Esophagus squamous epithelium (tissue), 5 donors: ENCODE data around the gene ZFPM1. TPM values are rescaled to one million over a fixed set of nuclear protein-coding genes. Genes with fewer than 3 reads are reported as not detected.
"Not testable (repeated sequence)": the region's sequence is repeated elsewhere in the genome, so short reads cannot be mapped to it uniquely, and the experiment has no call there.

ENCODE experiments used
- DNase-seq: peaks from one replicate; lab custom pipeline; 2025; lab: John Stamatoyannopoulos, UW
- H3K27ac ChIP-seq, 4 donors: fragments of 200-600 bp; sonication (generic); one replicate each; pipeline ENCODE4 v1.5.1; 2016 to 2019; ENCODE audit warnings: mild to moderate bottlenecking in 1 of 4
- H3K27me3 ChIP-seq, 4 donors: fragments of 200-600 bp; sonication (generic); 1 replicate in 3 of 4; 2 replicates in 1 of 4; pipeline versions ENCODE4 v1.5.1 to v1.6.0; 2017 to 2021; ENCODE audit warnings: antibody characterized with exemption in 1 of 4
- H3K36me3 ChIP-seq, 3 donors: fragments of 200-600 bp; sonication (generic); one replicate each; pipeline ENCODE4 v1.5.1; 2016 to 2019
- H3K4me1 ChIP-seq, 3 donors: fragments of 200-600 bp; sonication (generic); one replicate each; pipeline ENCODE4 v1.5.1; 2017 to 2019
- H3K4me3 ChIP-seq, 4 donors: fragments of 200-600 bp; sonication (generic); 1 replicate in 3 of 4; 2 replicates in 1 of 4; pipeline ENCODE4 v1.5.1; 2016 to 2019; ENCODE audit warnings: mild to moderate bottlenecking in 2 of 4, moderate library complexity in 1 of 4
- H3K9me3 ChIP-seq, 3 donors: fragments of 200-600 bp; sonication (generic); one replicate each; pipeline ENCODE4 v1.5.1; 2016 to 2019
- CTCF ChIP-seq, 6 experiments: fragments of 450-650 bp in 4 of 6; fragments of 200-600 bp in 2 of 6; sonication (generic) in 2 of 6; IDR thresholded peaks; one replicate each; pipeline ENCODE4 v1.5.1; 2016 to 2019; ENCODE audit warnings: antibody characterized with exemption in 6 of 6, mild to moderate bottlenecking in 4 of 6, moderate library complexity in 4 of 6
- POLR2A ChIP-seq, 4 donors: fragments of 450-650 bp; IDR thresholded peaks; one replicate each; pipeline ENCODE4 v1.6.1; 2017; ENCODE audit warnings: antibody characterized with exemption in 4 of 4, mild to moderate bottlenecking in 4 of 4, moderate library complexity in 3 of 4
- WGBS, 2 donors: methylation state at CpG; one replicate each; pipeline ENCODE4 v1.1.5; 2018; 5-methylcytosine and 5-hydroxymethylcytosine counted together
- intact Hi-C: fragments of 100-400 bp; cut with DNase I; formaldehyde crosslinking; loops from one replicate; pipeline ENCODE4 v1.15.0; 2022
- total RNA-seq, 4 donors: library from RNA; depleted of rRNA; stranded (reverse); fragments of >200 nt; gene quantifications; one replicate each; pipeline ENCODE4 v1.1.0, GENCODE V29; 2016
- donor health status: DM: yes; HTN: yes; CAD: no.

Gene ZFPM1
- total RNA-seq, 4 donors from 2014 or later, result 0.67 to 1.7 (median 1.2) TPM

DNA sequence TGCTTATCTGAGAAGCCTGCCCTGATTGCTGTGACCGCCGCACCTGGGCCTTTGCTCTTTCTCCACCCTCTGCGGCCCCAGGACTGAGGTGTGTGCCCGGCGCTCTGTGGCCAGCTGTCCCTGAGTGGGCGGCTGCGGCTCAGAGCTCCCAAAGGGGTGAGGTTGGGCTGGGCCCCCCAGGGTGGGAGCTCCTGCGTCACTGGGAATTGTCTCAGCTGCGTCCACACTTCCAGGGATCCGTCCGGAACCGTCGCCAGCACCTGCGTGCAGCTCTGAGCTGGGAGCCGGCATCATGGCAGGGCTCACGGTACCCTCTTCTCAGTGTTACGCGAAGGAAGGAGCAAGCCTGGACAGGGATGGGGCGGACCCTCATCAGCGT is 46.0 kb upstream of the ZFPM1 start:
- intact Hi-C loops, result no loop called here
- Histone ChIP-seq H3K9me3 (no peaks in the 10 kb centered on the region), H3K36me3 (no peaks in the 10 kb centered on the region), H3K27me3 (peaks cover 0 to 49% (median 0%) of the 10 kb centered on the region in 4 donors), H3K27ac (no peak overlapping the region), H3K4me1 (peaks cover 0 to 16% (median 5%) of the 10 kb centered on the region in 3 donors), H3K4me3 (no peak overlapping the region)
- DNase-seq, result no peak
- WGBS, 2 donors, result 84% methylated on average over 6 to 10 of the region's 20 CpGs
- TF ChIP-seq POLR2A (IDR thresholded peaks at IDR 0.05), result no peak
- no peak for TF ChIP-seq CTCF (IDR thresholded peaks at IDR 0.05)

GRCh38 chr16:88407807-88408206 is 45.3 kb upstream of the ZFPM1 start:
- Histone ChIP-seq H3K36me3 (no peaks in the 10 kb centered on the region), H3K9me3 (no peaks in the 10 kb centered on the region), H3K27me3 (peaks cover 0 to 49% (median 0%) of the 10 kb centered on the region in 4 donors), H3K27ac (no peak overlapping the region), H3K4me3 (no peak overlapping the region), H3K4me1 (peaks cover 0 to 16% (median 5%) of the 10 kb centered on the region in 3 donors)
- no peak for TF ChIP-seq POLR2A (IDR thresholded peaks at IDR 0.05)
- TF ChIP-seq CTCF (IDR thresholded peaks at IDR 0.05), result no peak
- intact Hi-C loops, result no loop called here
- WGBS, 2 donors, result 55 to 73% methylated on average over 3 to 5 of the region's 5 CpGs
- no peak for DNase-seq

DNA sequence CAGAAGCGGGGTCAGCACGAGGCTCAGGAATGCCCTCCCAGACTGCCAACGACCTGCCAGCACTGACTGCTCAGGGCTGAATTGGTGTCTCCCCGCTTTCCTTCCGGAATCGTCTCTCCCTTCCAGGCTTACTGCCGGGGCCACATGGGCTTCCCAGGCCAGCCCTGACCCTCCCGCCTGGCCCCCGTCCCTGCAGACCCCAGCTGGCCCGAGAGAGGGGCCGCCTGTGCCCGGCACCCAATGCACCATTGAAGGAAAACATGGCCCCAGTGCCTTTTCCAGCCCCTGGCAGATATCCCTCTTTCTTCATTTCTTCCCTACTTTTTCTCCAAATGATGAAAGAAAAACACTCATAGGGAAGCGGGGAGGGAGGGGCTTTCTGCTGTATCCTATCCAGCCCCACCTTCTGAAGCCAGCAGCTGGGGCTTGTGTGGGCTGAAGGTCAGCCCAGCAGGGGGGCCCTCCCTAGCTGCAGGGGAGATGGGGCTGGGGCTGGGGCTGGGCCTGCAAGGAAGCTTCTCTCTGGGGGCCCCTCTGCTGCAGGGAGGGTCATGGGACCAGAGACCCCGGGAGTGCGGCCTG is 44.4 kb upstream of the ZFPM1 start:
- intact Hi-C loops, result no loop called here
- Histone ChIP-seq H3K4me1 (peaks cover 0 to 16% (median 5%) of the 10 kb centered on the region in 3 donors), H3K9me3 (no peaks in the 10 kb centered on the region), H3K27me3 (peaks cover 0 to 49% (median 0%) of the 10 kb centered on the region in 4 donors), H3K4me3 (no peak overlapping the region), H3K27ac (no peak overlapping the region), H3K36me3 (no peaks in the 10 kb centered on the region)
- WGBS, 2 donors, result 85 to 87% methylated on average over 9 of the region's 15 CpGs
- DNase-seq, result no peak
- TF ChIP-seq POLR2A (IDR thresholded peaks at IDR 0.05) (no peak), CTCF (IDR thresholded peaks at IDR 0.05) (no peak)

- DNase-seq, result no peak
- intact Hi-C loops, result no loop called here
- Histone ChIP-seq H3K27ac (no peak overlapping the region), H3K27me3 (peaks cover 0 to 43% (median 0%) of the 10 kb centered on the region in 4 donors), H3K36me3 (no peaks in the 10 kb centered on the region), H3K4me1 (peaks cover 0 to 16% (median 5%) of the 10 kb centered on the region in 3 donors), H3K4me3 (no peak overlapping the region), H3K9me3 (no peaks in the 10 kb centered on the region)
- WGBS, 2 donors, result 60 to 66% methylated on average over 12 to 20 of the region's 29 CpGs
- TF ChIP-seq POLR2A (IDR thresholded peaks at IDR 0.05) (no peak), CTCF (IDR thresholded peaks at IDR 0.05) (no peak)
These were observed 43.6 kb upstream of the ZFPM1 start for GRCh38 chr16:88409296-88410065.

DNA sequence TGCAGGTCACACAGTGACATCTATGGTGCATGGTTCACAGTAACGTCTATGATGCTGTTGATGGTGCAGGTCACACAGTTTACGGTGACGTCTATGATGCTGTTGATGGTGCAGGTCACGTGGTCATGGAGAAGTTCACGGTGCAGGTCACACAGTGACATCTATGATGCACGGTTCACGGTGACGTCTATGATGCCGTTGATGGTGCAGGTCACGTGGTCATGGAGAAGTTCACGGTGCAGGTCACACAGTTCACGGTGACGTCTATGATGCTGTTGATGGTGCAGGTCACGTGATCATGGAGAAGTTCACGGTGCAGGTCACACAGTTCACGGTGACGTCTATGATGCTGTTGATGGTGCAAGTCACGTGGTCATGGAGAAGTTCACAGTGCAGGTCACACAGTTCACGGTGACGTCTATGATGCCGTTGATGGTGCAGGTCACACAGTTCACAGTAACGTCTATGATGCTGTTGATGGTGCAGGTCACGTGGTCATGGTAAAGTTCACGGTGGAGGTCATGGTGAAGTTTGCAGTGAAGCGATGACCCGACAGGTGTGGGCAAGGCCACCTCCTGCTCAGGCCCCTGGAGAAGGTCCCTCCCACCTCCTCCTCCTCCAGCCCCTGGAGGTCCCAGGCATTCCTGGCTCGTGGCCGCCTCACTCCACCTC is 42.6 kb upstream of the ZFPM1 start:
- WGBS, 2 donors, result 92% methylated on average over 25 to 26 of the region's 28 CpGs
- H3K4me1 ChIP-seq, result peaks cover 0 to 12% (median 5%) of the 10 kb centered on the region in 3 donors
- H3K36me3 ChIP-seq, H3K9me3 ChIP-seq, DNase-seq, H3K27ac ChIP-seq, intact Hi-C loops, H3K4me3 ChIP-seq: not testable (repeated sequence)
- H3K27me3 ChIP-seq, result peaks cover 0 to 33% (median 0%) of the 10 kb centered on the region in 4 donors
